Upper lobe of left lung (tissue), 4 donors: ENCODE measurements around the gene LTN1.

ENCODE experiments used
- POLR2A ChIP-seq, 4 donors: fragments of 450-650 bp; IDR thresholded peaks; one replicate each; pipeline ENCODE4 v1.5.1; 2016 to 2017; ENCODE audit warnings: antibody characterized with exemption in 4 of 4, mild to moderate bottlenecking in 2 of 4
- POLR2AphosphoS5 ChIP-seq, 2 donors: sonication (generic); formaldehyde crosslinking; IDR thresholded peaks; one replicate each; pipeline ENCODE4 v1.5.1; 2017; ENCODE audit warnings: antibody characterized with exemption in 2 of 2
- TF ChIP-seq, protein P1 (sequence below), 6 experiments: fragments of 450-650 bp in 4 of 6; fragments of 200-600 bp in 2 of 6; sonication (generic) in 2 of 6; IDR thresholded peaks; one replicate each; pipeline ENCODE4 v1.5.1; 2016 to 2019; ENCODE audit warnings: antibody characterized with exemption in 6 of 6

DNA sequence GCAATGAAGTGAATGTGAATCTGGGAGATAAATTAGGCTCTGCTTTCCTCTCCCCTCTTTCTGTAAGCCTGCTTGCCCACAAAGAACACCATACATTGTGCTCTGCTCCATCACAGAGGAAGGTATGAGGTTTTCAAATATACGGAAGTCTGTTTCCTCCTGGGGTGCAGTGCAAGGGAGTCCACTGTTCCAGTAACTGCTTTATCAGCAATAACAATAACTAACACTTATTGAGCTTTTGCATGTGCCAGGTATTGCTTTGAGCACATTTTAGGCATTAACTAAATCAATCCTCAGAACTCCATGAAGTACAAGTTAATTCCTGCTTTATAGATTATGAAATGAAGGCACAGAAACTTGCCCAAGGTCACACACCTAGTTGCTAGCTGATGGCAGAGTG lies 10.0 kb downstream of the LTN1 start:
- TF ChIP-seq, protein P1, sequence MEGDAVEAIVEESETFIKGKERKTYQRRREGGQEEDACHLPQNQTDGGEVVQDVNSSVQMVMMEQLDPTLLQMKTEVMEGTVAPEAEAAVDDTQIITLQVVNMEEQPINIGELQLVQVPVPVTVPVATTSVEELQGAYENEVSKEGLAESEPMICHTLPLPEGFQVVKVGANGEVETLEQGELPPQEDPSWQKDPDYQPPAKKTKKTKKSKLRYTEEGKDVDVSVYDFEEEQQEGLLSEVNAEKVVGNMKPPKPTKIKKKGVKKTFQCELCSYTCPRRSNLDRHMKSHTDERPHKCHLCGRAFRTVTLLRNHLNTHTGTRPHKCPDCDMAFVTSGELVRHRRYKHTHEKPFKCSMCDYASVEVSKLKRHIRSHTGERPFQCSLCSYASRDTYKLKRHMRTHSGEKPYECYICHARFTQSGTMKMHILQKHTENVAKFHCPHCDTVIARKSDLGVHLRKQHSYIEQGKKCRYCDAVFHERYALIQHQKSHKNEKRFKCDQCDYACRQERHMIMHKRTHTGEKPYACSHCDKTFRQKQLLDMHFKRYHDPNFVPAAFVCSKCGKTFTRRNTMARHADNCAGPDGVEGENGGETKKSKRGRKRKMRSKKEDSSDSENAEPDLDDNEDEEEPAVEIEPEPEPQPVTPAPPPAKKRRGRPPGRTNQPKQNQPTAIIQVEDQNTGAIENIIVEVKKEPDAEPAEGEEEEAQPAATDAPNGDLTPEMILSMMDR (IDR thresholded peaks at IDR 0.05): no peak
- no peak for TF ChIP-seq POLR2A (IDR thresholded peaks at IDR 0.05)
- no peak for TF ChIP-seq POLR2AphosphoS5 (IDR thresholded peaks at IDR 0.05)
